Medulla oblongata (tissue), 1 donor: ENCODE data around the gene CTSS.
A peak's percentile ranks its signal among the peaks of the same experiment; 100 is the strongest.

ENCODE experiments used
- DNase-seq: peaks from one replicate; pipeline ENCODE4 v3.0.0-alpha.2; 2015; ENCODE audit errors: extremely low spot score

CTSS gene

GRCh38 chr1:150703427-150703826 lies 62.2 kb downstream of the CTSS start:
- no peak for DNase-seq

- peak; percentile 99 for DNase-seq
These were observed 68.3 kb downstream of the CTSS start, which contains the start of gene GOLPH3L for GRCh38 chr1:150696995-150697927. Gene GOLPH3L (minus strand): TSS chr1:150697154. CDS start chr1:150694838, 2,316 bp downstream.

GRCh38 chr1:150696590-150696989 lies 69.0 kb downstream of the CTSS start:
- no peak for DNase-seq

- DNase-seq, result no peak
These were observed 69.4 kb downstream of the CTSS start for GRCh38 chr1:150696162-150696561.

- no peak for DNase-seq
These were observed 70.0 kb downstream of the CTSS start for GRCh38 chr1:150695561-150695960.

- no peak for DNase-seq
These were observed 72.9 kb downstream of the CTSS start for GRCh38 chr1:150692720-150693119.

GRCh38 chr1:150688763-150689162 lies 76.8 kb downstream of the CTSS start:
- DNase-seq, result no peak

- DNase-seq, result no peak
These were observed 79.3 kb downstream of the CTSS start for GRCh38 chr1:150686275-150686674.

- no peak for DNase-seq
These were observed 81.7 kb downstream of the CTSS start for GRCh38 chr1:150683914-150684313.
